ENCODE measurements around the gene ENDOV. TPM values are rescaled to one million over a fixed set of nuclear protein-coding genes. Genes with fewer than 3 reads are reported as not detected.

Gene ENDOV
- total RNA-seq, 1 donor from 2014 or later: 28.1 TPM

DNA sequence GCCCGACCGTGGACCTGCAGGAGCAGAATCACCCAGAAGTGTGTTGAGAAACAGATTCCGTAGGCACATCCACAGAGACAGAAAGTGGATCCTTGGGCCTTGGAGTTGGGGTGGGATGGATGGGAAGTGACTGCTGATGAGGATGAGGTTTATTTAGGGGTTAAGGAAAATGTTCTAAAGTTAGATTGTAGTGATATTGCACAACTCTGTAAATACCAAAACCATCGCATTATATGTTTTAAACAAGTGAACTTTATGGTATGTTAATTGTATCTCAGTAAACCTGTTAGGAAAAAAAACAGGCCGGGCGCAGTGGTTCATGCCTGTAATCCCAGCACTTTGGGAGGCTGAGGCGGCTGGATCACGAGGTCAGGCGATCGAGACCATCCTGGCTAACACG lies 3.6 kb downstream of the ENDOV start:
- Mint-ChIP-seq H3K36me3 (ENCODE audit: low read depth) (peaks cover 34% of the 10 kb centered on the region), H3K4me1 (peaks cover 26% of the 10 kb centered on the region), H3K27me3 (peaks cover 7% of the 10 kb centered on the region), H3K4me3 (no peak overlapping the region), H3K27ac (no peak overlapping the region), H3K9me3 (no peaks in the 10 kb centered on the region)
- ChIA-PET POLR2A (no interaction called here), CTCF (no interaction called here)
- ATAC-seq (ENCODE audit: low read depth): no peak
- no peak for TF ChIP-seq CTCF (IDR thresholded peaks at IDR 0.05)
- DNase-seq: no peak
- intact Hi-C loops (cut with micrococcal nuclease): no loop called here

- Mint-ChIP-seq H3K4me1 (peaks cover 27% of the 10 kb centered on the region), H3K36me3 (ENCODE audit: low read depth) (peaks cover 34% of the 10 kb centered on the region), H3K27ac (no peak overlapping the region), H3K9me3 (no peaks in the 10 kb centered on the region), H3K27me3 (peaks cover 2% of the 10 kb centered on the region), H3K4me3 (no peak overlapping the region)
- ATAC-seq (ENCODE audit: low read depth): no peak
- TF ChIP-seq CTCF (IDR thresholded peaks at IDR 0.05): no peak
- CTCF ChIA-PET: no interaction called here
- no peak for DNase-seq
- POLR2A ChIA-PET: no interaction called here
- intact Hi-C loops (cut with micrococcal nuclease): no loop called here
These were observed 4.3 kb downstream of the ENDOV start for GRCh38 chr17:80419255-80419654.

GRCh38 chr17:80421381-80422090 lies 6.6 kb downstream of the ENDOV start:
- Mint-ChIP-seq H3K36me3 (ENCODE audit: low read depth) (peaks cover 25% of the 10 kb centered on the region), H3K4me3 (no peak overlapping the region), H3K4me1 (peaks cover 29% of the 10 kb centered on the region), H3K27me3 (no peaks in the 10 kb centered on the region), H3K9me3 (no peaks in the 10 kb centered on the region), H3K27ac (no peak overlapping the region)
- intact Hi-C loops (cut with micrococcal nuclease): no loop called here
- DNase-seq (no peak), ATAC-seq (ENCODE audit: low read depth) (no peak)
- ChIA-PET CTCF (no interaction called here), POLR2A (no interaction called here)
- TF ChIP-seq CTCF (IDR thresholded peaks at IDR 0.05): no peak

GRCh38 chr17:80422276-80422675 lies 7.3 kb downstream of the ENDOV start:
- intact Hi-C loops (cut with micrococcal nuclease): no loop called here
- H3K27ac Mint-ChIP-seq: no peak overlapping the region

GRCh38 chr17:80422981-80423380 lies 8.0 kb downstream of the ENDOV start:
- no peak for DNase-seq
- Mint-ChIP-seq H3K27ac (no peak overlapping the region), H3K4me3 (no peak overlapping the region), H3K36me3 (ENCODE audit: low read depth) (peaks cover 16% of the 10 kb centered on the region), H3K4me1 (peaks cover 29% of the 10 kb centered on the region), H3K9me3 (no peaks in the 10 kb centered on the region), H3K27me3 (no peaks in the 10 kb centered on the region)
- no peak for TF ChIP-seq CTCF (IDR thresholded peaks at IDR 0.05)
- POLR2A ChIA-PET: no interaction called here
- CTCF ChIA-PET: no interaction called here
- no peak for ATAC-seq (ENCODE audit: low read depth)
- intact Hi-C loops (cut with micrococcal nuclease): no loop called here

More at GRCh38 chr17:80422276-80422675, 7.3 kb downstream of the ENDOV start:
- Mint-ChIP-seq H3K27me3 (no peaks in the 10 kb centered on the region), H3K4me1 (peaks cover 28% of the 10 kb centered on the region), H3K9me3 (no peaks in the 10 kb centered on the region), H3K36me3 (ENCODE audit: low read depth) (peaks cover 21% of the 10 kb centered on the region), H3K4me3 (no peak overlapping the region)
- ChIA-PET CTCF (no interaction called here), POLR2A (no interaction called here)
- ATAC-seq (ENCODE audit: low read depth) (no peak), DNase-seq (no peak)
- TF ChIP-seq CTCF (IDR thresholded peaks at IDR 0.05): no peak

All from activated B cell treated with CpG ODN at 0.5 μM for 24 hours (primary cell).